Measurements from ENCODE around the gene MED12. TPM values are rescaled to one million over a fixed set of nuclear protein-coding genes. Genes with fewer than 3 reads are reported as not detected.

Gene MED12
- total and polyA plus RNA-seq, 2 donors (not counting 1 experiment from before 2014, with no cell fraction given): 34.1 to 123 TPM

DNA sequence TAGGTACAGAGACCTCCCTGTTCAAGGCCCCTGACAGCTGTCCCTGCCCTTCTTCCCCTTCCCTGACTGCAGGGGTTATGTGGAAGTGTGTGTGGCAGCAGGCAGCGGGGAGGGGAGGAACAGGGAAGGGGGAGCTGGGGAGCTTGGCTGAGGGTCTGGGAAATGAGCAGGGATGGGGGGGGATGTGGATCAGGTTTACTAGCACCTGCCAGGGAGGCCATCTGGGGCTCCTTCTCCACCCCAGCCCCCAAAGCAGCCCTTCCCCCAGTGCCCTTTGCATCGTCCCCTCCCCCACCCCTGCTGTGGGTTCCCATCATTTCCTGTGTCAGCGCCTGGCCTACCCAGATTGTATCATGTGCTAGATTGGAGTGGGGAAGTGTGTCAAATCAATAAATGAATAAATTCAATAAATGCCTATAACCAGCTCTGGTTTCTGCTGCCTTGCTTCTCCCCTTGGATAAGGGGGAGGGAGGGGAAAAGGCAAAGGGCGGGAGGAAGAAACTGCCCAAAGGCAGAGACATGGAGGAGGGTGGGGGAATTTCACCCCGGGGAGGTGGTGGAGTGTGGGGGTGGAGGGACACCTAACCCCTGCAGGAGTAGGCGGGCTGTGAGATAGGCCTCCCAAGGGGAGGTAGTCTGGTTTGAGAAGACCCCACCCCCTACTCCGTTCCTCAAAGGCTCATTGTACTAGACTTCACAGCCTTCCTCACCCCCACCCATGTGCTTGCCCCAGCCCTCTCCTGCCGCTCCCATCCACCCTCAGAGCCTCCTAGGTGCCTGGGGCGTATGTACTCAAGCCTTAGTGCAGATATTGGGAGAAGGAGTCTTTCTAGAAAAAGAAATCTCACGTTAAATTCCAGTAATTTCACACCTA is 15.0 kb upstream of the MED12 start:
- Mint-ChIP-seq H3K27ac (peak overlapping the region; percentile 90), H3K27me3 (no peaks in the 10 kb centered on the region), H3K4me1 (peaks cover 59% of the 10 kb centered on the region), H3K4me3 (peak overlapping the region; percentile 73), H3K9me3 (ENCODE audit: insufficient read depth) (no peaks in the 10 kb centered on the region)
- no peaks in the 10 kb centered on the region for H3K27me3 ChIP-seq (replicated peaks in 1 of 4; ENCODE audit: control extremely low read depth in 1 of 4, control insufficient read depth in 3 of 4, insufficient read depth in 4 of 4, low read length in 3 of 4)
- peaks cover 5% of the 10 kb centered on the region for H3K79me2 ChIP-seq (ENCODE audit: control insufficient read depth, insufficient read depth, low read length)
- peak overlapping the region; percentile 28 for H2AFZ ChIP-seq (ENCODE audit: insufficient read depth, low read depth, low read length, poor library complexity, severe bottlenecking)
- peak overlapping the region; percentile 66 for H3K4me2 ChIP-seq (replicated peaks; ENCODE audit: low read depth, low read length, poor library complexity, severe bottlenecking)
- intact Hi-C loops (cut with micrococcal nuclease): loop anchor here (1.0 to 2.0 kb wide), 2 partner anchors 8 to 15 kb away; partner anchors contain the start of genes IL2RG and MED12
- no peaks in the 10 kb centered on the region for H3K9me3 ChIP-seq (ENCODE audit: control extremely low read depth in 1 of 3, control insufficient read depth in 2 of 3, insufficient read depth in 1 of 3, low read length in 2 of 3)
- peak overlapping the region; percentile 35 for H3K9ac ChIP-seq (ENCODE audit: low read length)
- H3K4me3 ChIP-seq (ENCODE audit: control extremely low read depth in 1 of 5, extremely low read depth in 1 of 5, insufficient read depth in 1 of 5, low read depth in 2 of 5, low read length in 4 of 5): peak overlapping the region in 1 of 5 experiments; percentile 41
- POLR2A ChIA-PET: interaction anchor here (0.7 to 3.8 kb wide), 3 partner anchors 9 to 23 kb away, joined by 3 to 29 read pairs (median 15); partner anchors contain the start of genes IL2RG and MED12
- WGBS (ENCODE audit: insufficient coverage): no CpG with 5 or more reads among the region's 10 CpGs
- TF ChIP-seq, protein P1, sequence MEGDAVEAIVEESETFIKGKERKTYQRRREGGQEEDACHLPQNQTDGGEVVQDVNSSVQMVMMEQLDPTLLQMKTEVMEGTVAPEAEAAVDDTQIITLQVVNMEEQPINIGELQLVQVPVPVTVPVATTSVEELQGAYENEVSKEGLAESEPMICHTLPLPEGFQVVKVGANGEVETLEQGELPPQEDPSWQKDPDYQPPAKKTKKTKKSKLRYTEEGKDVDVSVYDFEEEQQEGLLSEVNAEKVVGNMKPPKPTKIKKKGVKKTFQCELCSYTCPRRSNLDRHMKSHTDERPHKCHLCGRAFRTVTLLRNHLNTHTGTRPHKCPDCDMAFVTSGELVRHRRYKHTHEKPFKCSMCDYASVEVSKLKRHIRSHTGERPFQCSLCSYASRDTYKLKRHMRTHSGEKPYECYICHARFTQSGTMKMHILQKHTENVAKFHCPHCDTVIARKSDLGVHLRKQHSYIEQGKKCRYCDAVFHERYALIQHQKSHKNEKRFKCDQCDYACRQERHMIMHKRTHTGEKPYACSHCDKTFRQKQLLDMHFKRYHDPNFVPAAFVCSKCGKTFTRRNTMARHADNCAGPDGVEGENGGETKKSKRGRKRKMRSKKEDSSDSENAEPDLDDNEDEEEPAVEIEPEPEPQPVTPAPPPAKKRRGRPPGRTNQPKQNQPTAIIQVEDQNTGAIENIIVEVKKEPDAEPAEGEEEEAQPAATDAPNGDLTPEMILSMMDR (IDR thresholded peaks at IDR 0.05): no peak
- TF ChIP-seq EZH2 (IDR thresholded peaks at IDR 0.05; ENCODE audit: borderline replicate concordance, insufficient read depth, low read depth, low read length, poor library complexity, severe bottlenecking): no peak
- H4K20me1 ChIP-seq (ENCODE audit: control insufficient read depth, insufficient read depth, low read length, poor library complexity, severe bottlenecking): no peaks in the 10 kb centered on the region
- H3K4me1 ChIP-seq (ENCODE audit: control insufficient read depth in 2 of 2, insufficient read depth in 2 of 2, low read length in 2 of 2): peaks cover 52 to 60% of the 10 kb centered on the region in 2 donors
- CTCF ChIA-PET: interaction anchor here (0.7 to 5.2 kb wide), 2 partner anchors 9 to 26 kb away, joined by 5 to 78 read pairs; partner anchors contain the start of gene IL2RG
- DNase-seq (peak; percentile 60), ATAC-seq (ENCODE audit: low read depth) (peak; percentile 67)
- peak overlapping the region; percentile 67 to 83 for H3K27ac ChIP-seq (ENCODE audit: low read length in 2 of 2)
- H3K36me3 ChIP-seq (replicated peaks in 1 of 2; ENCODE audit: control extremely low read depth in 1 of 2, control insufficient read depth in 1 of 2, extremely low read depth in 1 of 2, insufficient read depth in 2 of 2, low read length in 1 of 2): peaks cover 0 to 14% of the 10 kb centered on the region in 2 experiments

All from B cell (primary cell).